Stimulated activated CD4-positive, alpha-beta T cell treated with anti-CD3 and anti-CD28 coated beads, Interleukin-12 subunit alpha, Interleukin-12 subunit beta, amount 100 ng/mL, for 24 hours (primary cell): ENCODE data around the gene SLC9A9.

Source experiments
- DNase-seq, 2 experiments: peaks; one replicate each; pipeline ENCODE4 v3.0.0-alpha.2; 2020; ENCODE audit warnings: low read depth in 2 of 2

SLC9A9 gene

GRCh38 chr3:143247073-143247472 is 601.2 kb downstream of the SLC9A9 start:
- no peak for DNase-seq

- no peak for DNase-seq
Observed at GRCh38 chr3:143245692-143246091, 602.6 kb downstream of the SLC9A9 start.

- DNase-seq, result no peak
Observed at GRCh38 chr3:143244516-143245063, 603.7 kb downstream of the SLC9A9 start.

- DNase-seq, result no peak
Observed at GRCh38 chr3:143243686-143244085, 604.6 kb downstream of the SLC9A9 start.

GRCh38 chr3:143242691-143243090 is 605.6 kb downstream of the SLC9A9 start:
- no peak for DNase-seq

GRCh38 chr3:143242101-143242500 is 606.2 kb downstream of the SLC9A9 start:
- no peak for DNase-seq

GRCh38 chr3:143241481-143241951 is 606.8 kb downstream of the SLC9A9 start:
- DNase-seq, result no peak

GRCh38 chr3:143240886-143241285 is 607.4 kb downstream of the SLC9A9 start:
- no peak for DNase-seq

- no peak for DNase-seq
Observed at GRCh38 chr3:143239031-143239430, 609.2 kb downstream of the SLC9A9 start.

GRCh38 chr3:143237077-143237627 is 611.1 kb downstream of the SLC9A9 start:
- no peak for DNase-seq

GRCh38 chr3:143236226-143236964 is 611.9 kb downstream of the SLC9A9 start:
- DNase-seq, result no peak

GRCh38 chr3:143235614-143236204 is 612.6 kb downstream of the SLC9A9 start:
- DNase-seq, result no peak

GRCh38 chr3:143234526-143234925 is 613.7 kb downstream of the SLC9A9 start:
- no peak for DNase-seq

- no peak for DNase-seq
Observed at GRCh38 chr3:143232981-143233380, 615.3 kb downstream of the SLC9A9 start.

- DNase-seq, result no peak
Observed at GRCh38 chr3:143228405-143228804, 619.9 kb downstream of the SLC9A9 start.

GRCh38 chr3:143226678-143227291 is 621.5 kb downstream of the SLC9A9 start:
- DNase-seq, result no peak

GRCh38 chr3:143224716-143225115 is 623.6 kb downstream of the SLC9A9 start:
- no peak for DNase-seq

- no peak for DNase-seq
Observed at GRCh38 chr3:143222981-143223380, 625.3 kb downstream of the SLC9A9 start.

GRCh38 chr3:143222505-143222904 is 625.8 kb downstream of the SLC9A9 start:
- no peak for DNase-seq

GRCh38 chr3:143221446-143221845 is 626.8 kb downstream of the SLC9A9 start:
- no peak for DNase-seq

GRCh38 chr3:143220741-143221140 is 627.5 kb downstream of the SLC9A9 start:
- DNase-seq, result no peak

- no peak for DNase-seq
Observed at GRCh38 chr3:143218166-143218835, 630.0 kb downstream of the SLC9A9 start.
